D721Med (cell line): ENCODE measurements around the gene PMEPA1.

Source experiments
- DNase-seq: peaks from one replicate; pipeline ENCODE4 v3.0.0; 2011; ENCODE audit warnings: low spot score; ENCODE audit not compliant: insufficient read length
- FAIRE-seq: peaks from 2 replicates; lab custom pipeline; 2011; peaks lifted over from hg19 to GRCh38; lab: Jason Lieb, UNC
- CTCF ChIP-seq: IDR thresholded peaks from 2 replicates; pipeline ENCODE4 v1.5.1; 2012; ENCODE audit warnings: mild to moderate bottlenecking, control low read depth; ENCODE audit not compliant: insufficient read depth; ENCODE audit errors: missing control alignments

Gene PMEPA1

GRCh38 chr20:57753332-57754164 lies 43.7 kb upstream of the PMEPA1 start:
- FAIRE-seq (no peak), DNase-seq (no peak)
- no peak for TF ChIP-seq CTCF

GRCh38 chr20:57751411-57751810 lies 41.6 kb upstream of the PMEPA1 start:
- FAIRE-seq (no peak), DNase-seq (no peak)
- no peak for TF ChIP-seq CTCF

GRCh38 chr20:57749869-57750268 lies 40.1 kb upstream of the PMEPA1 start:
- no peak for TF ChIP-seq CTCF
- DNase-seq (no peak), FAIRE-seq (no peak)

GRCh38 chr20:57749131-57749690 lies 39.4 kb upstream of the PMEPA1 start:
- FAIRE-seq (no peak), DNase-seq (no peak)
- no peak for TF ChIP-seq CTCF

- FAIRE-seq: no peak
- TF ChIP-seq CTCF: no peak
- no peak for DNase-seq
These were observed 38.9 kb upstream of the PMEPA1 start for GRCh38 chr20:57748601-57749130.

GRCh38 chr20:57747861-57748481 lies 38.2 kb upstream of the PMEPA1 start:
- no peak for TF ChIP-seq CTCF
- FAIRE-seq (no peak), DNase-seq (no peak)
